SIG-M5 (cell line): Measurements from ENCODE around the gene TSPAN7.

Experiments used
- DNase-seq: peaks from one replicate; lab custom pipeline; 2025; lab: John Stamatoyannopoulos, UW

Gene TSPAN7, protein sequence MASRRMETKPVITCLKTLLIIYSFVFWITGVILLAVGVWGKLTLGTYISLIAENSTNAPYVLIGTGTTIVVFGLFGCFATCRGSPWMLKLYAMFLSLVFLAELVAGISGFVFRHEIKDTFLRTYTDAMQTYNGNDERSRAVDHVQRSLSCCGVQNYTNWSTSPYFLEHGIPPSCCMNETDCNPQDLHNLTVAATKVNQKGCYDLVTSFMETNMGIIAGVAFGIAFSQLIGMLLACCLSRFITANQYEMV

DNA sequence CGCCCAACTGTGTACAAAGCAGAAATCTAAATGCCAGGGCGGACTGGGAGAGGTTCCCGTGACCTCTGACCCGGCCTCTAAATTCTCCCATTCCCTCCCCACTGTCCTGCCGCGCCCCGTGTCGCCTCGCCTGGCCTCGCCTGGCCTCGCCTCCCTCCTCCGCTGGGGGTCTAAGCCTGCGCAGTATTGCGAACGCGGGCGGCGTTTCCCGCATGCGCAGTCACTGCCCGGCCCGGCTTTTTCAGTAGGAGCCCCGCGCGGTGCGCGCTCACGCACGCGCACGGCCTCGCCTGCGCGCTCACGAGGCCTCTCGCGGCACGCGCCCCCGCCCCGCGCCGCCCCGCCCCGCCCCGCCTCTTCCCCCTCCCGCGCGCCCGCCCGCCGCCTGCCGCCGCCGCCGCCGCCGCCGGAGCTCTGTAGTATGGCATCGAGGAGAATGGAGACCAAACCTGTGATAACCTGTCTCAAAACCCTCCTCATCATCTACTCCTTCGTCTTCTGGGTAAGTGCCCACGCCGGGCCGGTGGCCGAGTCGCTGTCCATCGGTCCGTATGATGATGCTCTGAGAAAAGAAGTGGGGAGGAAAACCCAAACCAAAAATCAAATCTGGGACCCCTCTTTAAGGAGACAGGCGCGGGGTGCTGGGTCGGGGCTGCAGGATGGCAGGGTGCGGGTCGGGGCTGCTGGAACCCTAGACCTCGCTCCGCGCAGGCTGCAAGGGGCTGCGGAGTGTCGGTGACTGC, at the start of gene TSPAN7:
Gene TSPAN7 (plus strand): TSS at position 417 of the 743 bp plus-strand sequence. CDS start 5 bp downstream, at position 422.
- no peak for DNase-seq

GRCh38 chrX:38513112-38513742, 48.1 kb upstream of the TSPAN7 start:
- no peak for DNase-seq

GRCh38 chrX:38514016-38514854, 47.1 kb upstream of the TSPAN7 start:
- DNase-seq: no peak

- no peak for DNase-seq
Measured at GRCh38 chrX:38515291-38515690, 46.1 kb upstream of the TSPAN7 start.

- DNase-seq: no peak
Measured at GRCh38 chrX:38516196-38516774, 45.1 kb upstream of the TSPAN7 start.

DNA sequence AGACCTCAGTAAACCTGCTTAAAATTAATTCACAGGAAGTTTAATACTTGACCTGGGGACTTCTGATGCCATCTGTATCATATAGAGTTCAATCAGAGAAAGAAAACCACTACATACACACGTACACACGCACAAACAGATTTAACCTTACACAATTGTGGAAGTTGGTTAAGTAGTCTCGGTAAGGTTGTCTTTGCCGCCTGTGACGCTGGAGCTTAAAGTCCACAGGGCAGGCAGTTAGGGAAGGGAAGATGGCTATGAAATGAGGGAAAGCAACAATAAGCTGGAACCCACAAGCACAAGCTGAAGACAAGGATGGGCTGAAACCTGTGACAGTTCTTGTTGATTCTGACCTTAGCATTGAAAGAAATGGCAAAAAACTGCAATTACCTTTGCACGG, 41.7 kb upstream of the TSPAN7 start:
- no peak for DNase-seq

- DNase-seq: no peak
Measured at GRCh38 chrX:38538134-38538533, 23.2 kb upstream of the TSPAN7 start.

- DNase-seq: no peak
Measured at GRCh38 chrX:38539748-38540147, 21.6 kb upstream of the TSPAN7 start.

DNA sequence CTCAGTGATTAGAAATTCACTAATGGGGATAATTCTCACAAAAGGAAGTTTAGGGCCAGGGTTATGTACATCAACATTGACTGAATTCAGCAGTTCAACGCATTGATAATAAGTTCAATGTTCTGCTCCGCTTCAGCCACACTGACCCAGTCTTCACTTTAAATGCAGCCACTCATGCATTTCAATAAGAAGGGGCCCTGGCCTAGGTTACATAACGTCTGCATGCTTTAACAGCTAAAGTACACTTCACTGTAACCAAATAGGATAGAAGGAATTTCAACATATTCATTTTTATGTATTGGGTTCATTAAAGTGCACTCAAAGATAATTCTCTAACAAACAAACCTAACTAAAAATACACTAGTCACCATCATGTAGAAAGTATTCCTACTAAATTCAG, 12.8 kb upstream of the TSPAN7 start:
- DNase-seq: no peak

DNA sequence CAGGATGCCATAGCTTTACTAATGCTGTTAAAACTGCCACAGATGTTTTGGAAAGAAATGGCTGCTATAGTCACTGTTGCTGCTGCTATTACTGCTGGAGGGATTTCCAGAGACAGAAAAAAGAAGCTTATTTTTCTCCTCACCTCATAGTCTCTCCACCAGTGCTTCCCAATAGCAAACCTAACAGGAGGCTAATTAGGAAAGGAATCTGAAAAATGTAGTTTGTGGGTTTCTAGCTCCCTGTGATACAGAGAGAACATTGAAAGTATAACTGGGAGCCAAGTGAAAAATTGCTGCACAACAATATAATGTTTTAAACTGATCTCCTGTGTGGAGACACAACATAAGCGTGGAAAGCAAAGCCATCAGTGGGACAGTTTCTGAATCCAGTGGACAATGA, 8.6 kb upstream of the TSPAN7 start:
- DNase-seq: no peak

- DNase-seq: no peak
Measured at GRCh38 chrX:38558686-38559085, 2.7 kb upstream of the TSPAN7 start.

DNA sequence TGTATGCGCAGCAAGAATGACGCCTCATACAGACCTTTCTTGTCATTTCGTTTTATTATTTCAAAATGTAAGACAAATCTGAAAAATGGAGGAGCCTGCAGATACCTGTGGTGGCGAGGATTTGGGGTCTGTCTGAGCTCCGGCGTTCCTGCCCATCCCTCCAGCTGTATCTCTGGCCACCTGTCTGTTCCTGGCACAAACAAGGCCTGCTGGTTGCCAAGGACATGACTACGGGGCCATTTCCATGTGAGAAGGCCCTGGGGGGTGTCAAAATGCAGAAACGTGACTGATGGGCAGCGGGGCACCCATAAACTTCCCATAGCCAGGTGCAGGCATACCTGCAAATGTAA, 591 bp upstream of the TSPAN7 start:
- no peak for DNase-seq

GRCh38 chrX:38561951-38562719, 793 bp downstream of the TSPAN7 start:
- no peak for DNase-seq

GRCh38 chrX:38563030-38563429, 1.7 kb downstream of the TSPAN7 start:
- DNase-seq: no peak

DNA sequence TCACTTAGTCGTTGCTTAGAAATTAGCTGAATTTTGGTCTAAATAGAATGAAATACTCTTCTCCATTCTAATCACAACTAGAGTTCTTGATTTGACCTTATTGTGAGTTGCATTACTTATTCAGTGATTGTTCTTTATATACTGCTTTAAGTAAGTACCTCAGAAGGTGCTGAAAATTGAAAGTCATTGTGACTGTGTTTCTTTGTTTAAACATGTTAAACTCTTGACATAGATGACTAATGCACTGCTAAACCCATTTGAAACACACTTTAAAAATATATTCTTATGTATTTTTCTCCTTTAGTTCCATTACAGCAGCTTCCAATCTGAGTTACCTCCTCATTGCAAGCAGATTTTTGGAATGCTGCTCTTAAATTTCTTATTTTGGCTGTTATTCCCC, 9.1 kb downstream of the TSPAN7 start:
- no peak for DNase-seq

DNA sequence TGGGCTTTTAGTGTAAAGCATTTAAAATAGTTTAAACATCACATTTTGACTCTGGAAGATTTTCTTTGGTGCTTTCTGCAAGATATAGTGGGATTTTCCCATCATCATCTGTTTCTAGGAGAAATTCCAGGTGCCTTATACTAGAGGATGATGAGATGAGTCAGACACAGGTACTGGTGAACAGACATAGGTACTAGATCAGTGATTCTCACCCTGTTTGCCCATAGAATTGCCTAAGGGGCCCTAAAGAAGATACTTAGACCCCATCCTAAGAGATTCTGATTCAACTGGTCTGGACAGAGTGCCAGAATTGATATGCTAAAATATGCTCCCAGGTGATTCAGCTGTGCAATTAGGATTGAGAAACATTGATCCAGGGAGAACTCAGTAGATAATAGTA, 9.7 kb downstream of the TSPAN7 start:
- DNase-seq: no peak

GRCh38 chrX:38574858-38575257, 13.5 kb downstream of the TSPAN7 start:
- DNase-seq: no peak

- no peak for DNase-seq
Measured at GRCh38 chrX:38575888-38576287, 14.5 kb downstream of the TSPAN7 start.

DNA sequence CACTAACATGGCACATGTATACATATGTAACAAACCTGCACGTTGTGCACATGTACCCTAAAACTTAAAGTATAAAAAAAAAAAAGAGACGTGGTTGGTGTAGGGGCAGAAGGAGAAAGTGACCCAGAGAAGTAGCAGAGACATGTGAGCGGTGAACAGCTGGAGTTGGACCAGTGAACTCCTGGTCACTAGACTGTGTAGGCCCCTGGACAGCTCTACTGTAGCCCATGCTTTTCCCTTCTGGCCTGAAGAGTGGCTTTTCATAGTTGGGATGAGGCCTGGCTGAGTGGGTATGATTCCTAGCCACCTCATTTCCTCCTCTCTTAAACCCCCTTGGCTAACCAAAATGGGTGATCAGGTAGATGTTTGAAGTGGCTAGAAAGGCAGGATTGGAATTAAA, 16.4 kb downstream of the TSPAN7 start:
- no peak for DNase-seq

DNA sequence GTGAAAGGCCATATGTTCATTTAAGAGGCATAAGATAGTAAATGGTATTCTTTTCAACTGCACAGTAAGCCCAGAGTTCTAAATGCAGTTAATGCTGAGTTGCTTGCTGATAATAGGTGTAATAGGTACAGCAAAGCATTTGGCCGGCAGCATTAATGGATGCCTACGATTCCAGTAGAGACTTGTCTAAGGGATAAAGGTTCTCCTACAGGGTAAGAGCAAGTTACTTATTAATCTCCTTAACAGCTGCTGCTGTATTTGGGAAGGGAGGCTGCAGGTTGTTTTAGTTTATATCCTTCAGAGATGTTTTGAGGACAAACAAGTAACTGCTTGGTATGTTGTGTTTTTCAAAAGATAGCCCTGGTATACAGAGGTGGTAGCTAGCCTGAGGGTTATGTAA, 16.8 kb downstream of the TSPAN7 start:
- DNase-seq: no peak

DNA sequence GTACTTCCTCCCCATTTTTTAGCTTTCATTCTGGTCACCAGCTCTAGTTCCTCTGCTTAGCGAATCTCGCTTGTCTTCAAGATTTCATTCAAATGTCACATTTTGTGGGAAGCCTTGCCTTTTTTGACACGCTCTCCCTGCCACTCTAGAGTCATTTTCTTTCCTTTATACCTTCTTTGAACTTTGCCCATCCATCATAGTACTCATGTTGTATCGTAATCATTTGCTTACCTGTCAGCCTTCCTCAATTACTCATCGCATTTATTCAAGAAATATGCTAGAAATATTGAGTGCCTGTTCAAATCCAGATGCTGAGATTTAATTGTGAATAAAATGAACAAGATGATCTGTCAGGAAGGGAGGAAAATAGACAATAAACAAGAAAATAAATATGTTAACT, 21.8 kb downstream of the TSPAN7 start:
- no peak for DNase-seq
